Activated naive CD4-positive, alpha-beta T cell treated with Interleukin-2 at 50 U/mL for 16 hours (primary cell): ENCODE results near the gene CEP112.
"Not testable (repeated sequence)": the region's sequence is repeated elsewhere in the genome, so short reads cannot be mapped to it uniquely, and the experiment has no call there.

ENCODE experiments used
- DNase-seq: peaks from one replicate; pipeline ENCODE4 v3.0.0-alpha.2; 2020

The CEP112 gene

DNA sequence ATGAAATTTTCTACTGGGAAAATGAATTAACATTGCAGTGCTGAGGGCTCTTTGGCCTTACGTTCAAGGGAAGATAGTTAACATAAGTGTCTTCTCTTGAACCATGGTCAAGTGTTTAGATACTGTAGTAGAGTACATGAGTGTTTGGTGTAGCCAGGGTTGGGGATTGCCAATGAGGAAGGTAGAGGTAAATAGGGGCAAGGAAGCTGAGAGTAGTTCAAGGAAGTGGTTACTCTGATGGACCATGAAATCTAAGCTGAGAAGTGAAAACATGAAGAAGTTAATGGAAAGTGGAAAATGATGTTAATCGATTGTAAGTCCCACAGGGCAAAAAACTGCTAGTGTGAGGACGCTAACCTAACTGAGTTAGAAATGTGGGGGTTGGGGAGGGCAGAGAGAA lies 380.9 kb downstream of the CEP112 start:
- no peak for DNase-seq

DNA sequence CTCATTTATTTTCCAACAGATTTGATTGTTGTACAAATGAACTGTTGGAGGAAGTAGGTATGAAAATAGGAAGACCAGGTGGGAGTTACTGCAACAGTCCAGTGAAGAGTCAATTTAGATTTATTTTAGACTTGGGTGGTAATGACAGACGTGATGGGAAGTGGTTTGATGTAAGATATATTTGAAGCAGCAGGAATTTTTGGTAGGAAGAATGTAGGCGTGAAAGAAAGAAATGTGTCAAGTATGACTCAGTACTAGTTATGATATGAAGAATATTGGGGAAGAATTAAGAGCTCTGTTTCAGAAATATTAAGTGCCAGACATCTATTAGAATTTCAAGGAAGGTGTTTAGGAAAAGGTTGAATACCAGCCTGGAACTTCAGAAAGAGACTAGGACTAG lies 382.6 kb downstream of the CEP112 start:
- DNase-seq = no peak

DNA sequence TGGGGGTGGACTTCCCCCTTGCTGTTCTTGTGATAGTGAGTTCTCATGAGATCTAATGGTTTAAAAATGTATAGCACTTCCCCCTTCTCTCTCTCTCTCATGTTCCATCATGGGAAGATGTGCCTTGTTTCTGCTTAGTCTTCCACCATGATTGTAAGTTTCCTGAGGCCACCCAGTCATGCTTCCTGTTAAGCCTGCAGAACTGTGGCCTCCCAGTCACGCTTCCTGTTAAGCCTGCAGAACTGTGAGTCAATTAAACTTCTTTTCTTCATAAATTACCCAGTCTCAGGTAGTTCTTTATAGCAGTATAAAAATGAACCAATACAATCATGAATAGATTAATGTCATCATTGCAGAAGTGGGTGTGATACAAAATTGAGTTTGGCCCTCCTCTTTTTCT lies 383.4 kb downstream of the CEP112 start:
- DNase-seq = not testable (repeated sequence)

DNA sequence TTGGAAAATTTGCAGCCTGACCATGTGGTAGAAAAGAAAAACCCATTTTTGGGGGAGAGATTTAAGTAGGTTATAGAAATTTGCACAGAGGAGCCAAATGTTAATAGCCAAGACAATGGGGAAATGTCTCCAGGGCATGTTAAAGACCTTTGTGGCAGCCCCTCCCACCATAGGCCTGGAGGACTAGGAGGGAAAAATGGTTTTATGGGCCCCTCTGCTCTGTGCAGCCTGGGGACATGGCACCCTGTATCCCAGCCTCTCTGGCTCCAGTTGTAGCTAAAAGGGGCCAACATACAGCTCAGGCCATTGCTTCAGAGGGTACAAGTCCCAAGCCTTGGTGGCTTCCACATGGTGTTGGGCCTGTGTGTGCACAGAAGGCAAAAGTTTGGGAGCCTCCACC lies 384.6 kb downstream of the CEP112 start:
- no peak for DNase-seq

DNA sequence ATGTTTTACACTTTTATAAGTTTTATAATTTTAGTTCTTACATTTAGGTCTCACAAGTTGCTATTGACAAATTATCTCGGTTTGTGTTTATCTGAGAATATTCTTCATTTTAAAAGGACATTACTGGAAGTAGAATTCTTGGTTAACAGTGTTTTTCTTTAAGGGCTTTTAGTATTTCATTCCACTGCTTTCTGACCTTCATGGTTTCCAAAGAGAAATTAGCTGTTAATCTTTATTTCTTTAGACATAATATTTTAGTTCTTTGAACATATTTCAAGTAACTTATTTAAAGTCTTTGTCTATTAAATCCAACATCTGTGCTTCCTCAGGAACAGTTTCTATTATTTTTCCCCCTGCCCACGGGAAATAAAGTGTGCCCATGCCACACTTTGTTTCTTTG lies 390.4 kb downstream of the CEP112 start:
- DNase-seq = no peak

DNA sequence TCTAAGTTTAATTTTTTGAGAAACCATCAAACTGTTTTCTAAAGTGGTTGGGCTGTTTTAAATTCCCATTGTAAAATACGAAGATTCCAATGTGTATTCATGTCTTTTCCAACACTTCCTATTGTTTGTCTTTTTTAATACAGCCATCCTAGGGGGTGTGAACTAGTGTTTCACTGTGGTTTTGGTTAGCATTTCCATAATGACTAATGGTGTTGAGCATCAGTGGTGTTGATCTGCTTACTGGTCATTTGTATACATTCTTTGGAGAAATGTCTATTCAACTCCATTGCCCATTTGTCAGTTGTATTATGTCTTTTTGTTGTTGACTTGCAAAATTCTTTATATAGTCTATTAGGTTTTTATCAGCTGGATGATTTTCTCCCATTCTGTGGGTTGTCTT lies 391.3 kb downstream of the CEP112 start:
- no peak for DNase-seq

DNA sequence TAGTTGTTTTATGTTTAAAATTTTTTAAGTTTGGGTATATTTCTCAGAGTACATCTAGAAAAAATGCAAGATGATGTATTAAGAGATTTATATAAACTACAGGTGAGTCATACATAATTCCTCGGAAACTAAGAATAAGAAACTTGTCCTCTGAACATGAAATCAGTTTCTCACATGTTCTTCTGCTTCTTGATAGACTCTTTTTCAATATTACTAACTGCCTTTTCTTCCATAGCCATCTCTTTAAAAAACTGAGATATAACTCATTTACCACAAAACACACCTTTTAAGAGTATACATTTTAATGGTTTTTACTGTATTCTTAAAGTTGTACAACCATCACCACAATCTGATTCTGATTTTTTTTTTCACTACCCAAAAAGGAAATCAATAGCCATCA lies 392.1 kb downstream of the CEP112 start:
- DNase-seq = no peak

DNA sequence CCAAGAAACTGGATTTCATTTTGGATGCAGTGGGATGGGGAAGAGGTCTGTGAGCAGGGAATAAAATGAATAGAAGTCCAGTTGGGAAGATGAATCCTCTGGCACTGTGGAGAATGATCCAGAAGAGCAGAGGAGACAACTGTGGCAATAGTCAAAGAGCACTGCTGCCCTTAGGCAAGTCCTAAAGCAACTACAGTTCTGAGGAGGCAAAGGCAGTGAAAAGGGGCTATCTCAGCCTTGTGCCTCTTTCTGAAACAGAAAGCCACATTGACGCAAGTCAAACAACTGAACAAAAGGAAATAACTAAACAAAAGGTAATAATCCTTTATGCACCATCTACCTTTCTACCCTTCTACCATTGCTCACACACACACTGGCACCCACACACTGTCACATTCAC lies 392.5 kb downstream of the CEP112 start:
- DNase-seq = no peak

DNA sequence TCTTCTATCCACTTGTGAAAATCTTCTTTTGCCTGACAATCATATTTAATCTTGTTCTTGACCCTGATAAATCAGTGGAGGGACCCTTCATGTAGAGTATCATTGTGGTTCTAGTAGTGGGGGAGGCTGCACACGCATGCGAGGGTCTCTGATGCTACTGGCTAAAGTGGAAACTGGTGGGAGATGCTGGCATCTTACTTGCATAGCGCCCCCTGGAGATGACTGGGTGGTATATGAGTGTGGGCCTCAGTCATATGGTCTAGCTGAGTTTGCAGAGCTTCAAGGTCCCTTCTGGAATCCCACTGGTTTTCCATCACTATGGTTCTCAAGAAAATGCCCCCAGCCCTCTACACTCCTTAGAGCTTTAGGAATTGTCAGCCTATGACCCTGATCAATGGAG lies 394.1 kb downstream of the CEP112 start:
- DNase-seq = peak; percentile 22

DNA sequence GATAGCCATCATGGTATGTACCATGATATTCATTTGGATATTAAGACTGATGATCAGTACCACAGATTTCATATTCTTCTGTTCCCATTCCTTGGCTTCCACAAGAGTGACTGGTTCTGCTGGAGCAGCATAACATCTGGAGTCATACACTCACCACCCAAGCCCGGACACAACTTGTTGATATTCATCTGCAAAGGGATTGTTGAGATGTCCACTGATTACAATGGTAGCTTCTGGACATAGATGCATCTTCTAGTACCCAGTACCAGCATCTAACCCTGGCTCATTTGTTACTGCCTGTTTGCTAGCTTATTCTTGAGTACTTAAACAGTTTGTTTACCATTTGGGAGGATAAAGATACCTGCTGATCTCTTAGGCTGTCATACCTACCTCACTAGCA lies 394.8 kb downstream of the CEP112 start:
- DNase-seq = no peak

DNA sequence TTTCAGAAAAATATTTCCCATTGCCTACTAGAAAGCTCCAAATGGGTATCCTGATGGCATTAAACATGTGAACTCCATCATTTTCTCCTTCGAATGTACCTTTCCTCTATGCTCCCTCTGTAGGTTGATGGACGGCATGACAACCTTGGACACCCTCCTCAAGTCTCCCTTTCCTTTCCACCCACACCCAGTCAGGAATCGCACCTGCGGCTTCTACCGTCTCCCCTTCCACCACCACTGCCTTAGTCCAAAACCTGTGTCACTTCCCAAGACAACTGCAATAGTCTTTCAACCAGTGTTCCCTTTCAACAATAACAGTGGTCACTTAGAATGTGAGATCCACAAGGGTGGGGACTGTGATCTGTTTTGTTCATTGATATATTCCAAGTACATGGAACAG lies 397.4 kb downstream of the CEP112 start:
- DNase-seq = no peak

DNA sequence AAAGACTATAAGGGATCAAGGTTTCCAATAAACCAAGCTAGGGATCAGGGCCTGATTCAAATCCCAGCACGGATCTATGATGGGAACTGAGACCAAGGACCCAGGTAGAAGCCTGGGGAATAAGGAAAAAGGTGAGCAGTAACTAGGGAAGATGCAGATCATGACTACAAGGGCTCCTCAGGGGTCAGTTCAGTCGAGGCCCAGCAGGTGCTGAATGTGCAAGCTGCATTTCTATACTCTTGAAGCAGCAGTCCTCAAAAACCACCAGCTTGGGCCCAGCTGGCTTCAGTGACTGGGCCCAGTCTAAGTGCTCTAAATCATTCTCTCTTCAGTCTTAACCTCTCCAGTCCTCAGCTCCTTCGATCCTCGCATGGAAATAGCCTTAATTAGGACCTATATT lies 401.7 kb downstream of the CEP112 start:
- no peak for DNase-seq

DNA sequence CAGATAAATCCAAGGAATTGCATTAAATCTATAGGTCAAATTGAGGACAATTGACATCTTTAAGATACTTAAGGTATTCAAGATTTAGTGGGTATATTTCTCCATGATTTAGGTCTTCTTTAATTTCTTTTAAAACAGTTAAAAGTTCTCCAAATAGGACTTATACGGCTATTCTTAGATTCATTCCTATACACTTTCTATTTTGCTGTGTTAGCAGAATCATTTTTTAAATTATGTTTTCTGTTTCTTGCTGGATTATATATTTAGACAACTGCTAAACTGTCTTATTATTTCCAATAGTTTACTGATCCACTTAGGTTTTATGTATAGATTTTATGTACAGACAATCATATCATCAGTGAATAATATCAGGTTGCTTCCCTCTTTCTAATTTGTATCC lies 404.4 kb downstream of the CEP112 start:
- DNase-seq = no peak

DNA sequence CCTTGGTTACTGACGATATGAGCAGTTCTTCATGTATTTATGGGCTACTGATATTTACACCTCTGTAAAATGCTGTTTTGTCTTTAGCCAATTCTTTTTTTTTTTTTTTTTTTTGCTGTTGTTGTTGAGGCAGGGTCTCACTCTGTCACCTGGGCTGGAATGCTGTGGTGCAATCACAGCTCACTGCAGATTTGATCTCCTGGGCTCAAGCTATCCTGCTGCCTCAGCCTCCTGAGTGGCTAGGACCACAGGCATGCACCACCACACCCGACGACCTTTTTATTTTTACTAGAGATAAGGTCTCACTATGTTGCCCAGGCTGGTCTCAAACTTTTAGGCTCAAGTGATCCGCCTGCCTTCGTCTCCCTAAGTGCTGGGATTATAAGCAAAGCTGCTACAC lies 405.5 kb downstream of the CEP112 start:
- no peak for DNase-seq

DNA sequence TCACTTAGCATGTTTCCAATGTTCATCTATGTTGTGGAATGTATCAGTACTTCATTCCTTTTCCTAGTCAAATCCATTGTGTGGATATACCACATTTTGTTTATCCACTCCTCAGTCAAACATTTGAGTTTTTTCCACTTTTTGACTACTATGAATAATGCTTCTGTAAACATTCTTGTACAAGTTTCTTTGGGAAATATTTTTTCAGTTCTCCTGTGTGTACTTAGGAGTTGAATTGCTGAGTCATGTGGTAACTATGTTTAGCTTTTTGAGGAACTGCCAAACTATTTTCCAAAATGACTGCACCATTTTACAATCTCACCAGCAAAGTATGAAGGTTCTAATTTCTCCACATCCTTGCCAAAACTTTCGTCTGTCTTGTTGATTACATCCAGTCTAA lies 406.8 kb downstream of the CEP112 start:
- no peak for DNase-seq

DNA sequence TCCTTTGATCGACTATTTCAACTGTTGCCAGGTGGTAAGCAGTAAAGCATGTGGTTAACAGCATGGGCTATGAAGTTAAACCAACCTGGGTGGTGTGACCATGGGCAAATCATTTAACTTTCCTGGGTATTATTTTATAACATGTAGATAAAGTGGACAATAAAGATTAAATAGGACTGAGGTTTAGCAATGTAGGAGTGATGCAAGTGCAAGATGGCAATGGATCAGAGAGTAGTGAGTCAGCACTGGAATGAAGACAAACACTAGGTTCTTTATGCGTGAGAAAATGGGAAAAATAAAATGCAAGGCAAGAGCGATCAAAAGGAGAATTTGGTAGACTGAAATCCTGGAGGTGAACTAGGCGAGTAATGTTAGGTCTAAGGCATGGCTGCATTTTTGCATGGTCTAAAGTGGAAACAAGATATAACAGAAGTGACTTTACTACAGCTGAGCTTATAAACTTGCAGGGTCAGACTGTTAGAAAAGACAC lies 408.0 kb downstream of the CEP112 start:
- no peak for DNase-seq

DNA sequence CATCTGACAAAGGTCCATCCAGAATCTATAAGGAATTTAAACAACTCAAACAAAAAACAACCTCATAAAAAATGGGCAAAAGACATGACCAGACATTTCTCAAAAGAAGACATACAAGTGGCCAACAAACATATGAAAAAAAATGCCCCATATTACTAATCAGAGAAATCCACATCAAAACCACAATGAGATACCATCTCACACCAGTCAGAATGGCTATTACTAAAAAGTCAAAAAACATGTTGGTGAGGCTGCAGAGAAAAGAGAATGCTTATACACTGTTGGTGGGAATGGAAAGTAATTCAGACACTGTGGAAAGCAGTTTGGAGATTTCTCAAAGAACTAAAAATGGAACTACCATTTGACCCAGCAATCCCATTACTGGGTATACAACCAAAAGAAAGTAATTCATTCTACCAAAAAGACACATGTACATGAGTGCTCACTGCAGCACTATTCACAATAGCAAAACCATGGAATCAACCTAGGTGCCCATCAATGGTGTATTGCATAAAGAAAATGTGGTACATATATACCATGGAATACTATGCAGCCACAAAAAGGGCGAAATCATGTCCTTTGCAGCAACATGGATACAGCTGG lies 409.7 kb downstream of the CEP112 start:
- not testable (repeated sequence) for DNase-seq

DNA sequence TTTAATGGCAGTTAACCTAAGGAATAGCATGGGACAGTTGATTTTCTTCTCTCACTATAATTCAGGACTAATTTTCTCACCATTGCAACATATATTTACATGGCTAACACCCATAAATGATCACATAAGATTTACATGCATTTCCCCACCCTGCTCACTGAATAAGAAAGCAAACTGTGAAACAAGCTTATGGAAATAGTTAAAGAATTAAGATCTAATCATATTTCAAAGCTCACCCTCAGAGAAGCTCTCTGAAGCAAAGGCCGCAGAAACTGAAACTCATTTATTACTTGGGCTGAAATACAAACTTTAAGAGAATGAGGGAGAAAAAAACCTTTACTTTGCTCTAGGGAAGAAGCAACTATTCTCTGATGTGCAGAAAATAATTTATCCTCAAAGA lies 411.8 kb downstream of the CEP112 start:
- DNase-seq = no peak

DNA sequence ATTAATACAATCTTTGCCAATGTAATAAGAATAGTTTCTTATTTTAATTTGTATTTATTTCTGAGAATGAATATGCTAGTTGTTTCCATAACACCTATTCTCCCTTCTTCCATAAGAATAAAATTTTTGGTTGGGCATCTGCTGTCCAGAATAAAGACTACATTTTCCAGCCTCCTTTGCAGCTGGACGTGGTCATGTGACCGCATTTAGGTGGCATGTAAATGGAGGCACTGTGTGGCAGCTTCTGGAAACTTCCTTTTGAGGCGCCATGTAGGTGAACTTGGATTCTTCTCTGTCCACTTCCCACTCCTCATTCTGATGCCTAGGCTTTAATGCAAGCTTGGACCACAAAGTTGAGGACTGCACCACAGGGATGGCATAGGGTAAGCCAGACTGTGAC lies 415.0 kb downstream of the CEP112 start:
- DNase-seq = no peak

DNA sequence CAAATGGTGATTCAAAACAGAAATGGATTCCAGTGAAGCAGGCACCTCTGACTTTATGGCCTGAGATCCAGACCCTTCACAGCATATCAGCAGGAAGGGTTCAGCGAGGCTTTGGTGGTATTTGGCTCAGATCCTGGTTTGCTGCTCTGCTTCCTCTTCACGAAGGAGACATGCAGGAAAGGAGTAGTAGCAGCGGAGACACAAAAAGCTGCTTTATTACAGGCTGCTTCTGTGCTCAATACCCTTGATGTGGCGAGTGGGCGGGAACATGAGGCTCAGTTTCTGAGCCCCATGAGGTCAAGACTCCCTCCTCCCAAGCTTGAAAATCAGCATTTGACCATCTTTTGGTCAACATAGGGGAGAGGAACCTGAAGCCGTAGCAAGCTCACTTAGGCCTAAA lies 417.1 kb downstream of the CEP112 start:
- DNase-seq = no peak

DNA sequence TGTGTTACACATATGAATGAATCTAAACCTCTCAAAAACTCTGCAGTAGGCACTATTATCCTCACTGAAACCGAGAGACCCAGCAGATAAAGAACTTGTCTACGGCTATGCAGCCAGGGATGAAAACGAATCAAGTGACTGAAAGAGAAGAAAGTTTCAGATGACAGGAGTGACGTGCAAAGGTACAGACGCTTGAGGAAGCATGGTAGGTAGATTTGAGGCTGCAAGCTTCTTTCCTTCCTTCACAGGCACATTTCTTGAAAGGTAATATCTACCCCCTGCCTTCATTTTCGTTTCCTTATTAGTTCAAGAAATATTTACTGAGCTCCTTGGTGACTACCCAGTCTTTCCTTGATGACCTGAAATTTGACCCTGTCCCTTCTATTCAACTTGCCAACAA lies 418.9 kb downstream of the CEP112 start:
- DNase-seq = no peak

DNA sequence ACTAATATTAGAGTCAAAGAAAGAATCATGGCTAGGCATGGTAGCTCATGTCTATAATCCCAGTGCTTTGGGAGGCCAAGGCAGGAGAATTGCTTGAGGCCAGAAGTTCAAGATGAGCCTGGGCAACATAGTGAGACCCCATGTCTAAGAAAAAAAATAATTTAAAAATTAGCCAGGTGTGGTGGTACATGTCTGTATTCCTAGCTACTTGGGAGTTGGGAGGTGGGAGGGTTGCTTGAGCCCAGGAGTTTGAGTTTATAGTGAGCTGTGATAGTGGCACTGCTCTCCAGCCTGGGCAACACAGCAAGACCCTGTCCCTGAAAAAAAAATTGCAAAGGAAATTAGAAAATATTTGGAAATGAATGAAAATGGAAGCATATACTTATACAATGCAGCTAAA lies 420.2 kb downstream of the CEP112 start:
- DNase-seq = no peak

DNA sequence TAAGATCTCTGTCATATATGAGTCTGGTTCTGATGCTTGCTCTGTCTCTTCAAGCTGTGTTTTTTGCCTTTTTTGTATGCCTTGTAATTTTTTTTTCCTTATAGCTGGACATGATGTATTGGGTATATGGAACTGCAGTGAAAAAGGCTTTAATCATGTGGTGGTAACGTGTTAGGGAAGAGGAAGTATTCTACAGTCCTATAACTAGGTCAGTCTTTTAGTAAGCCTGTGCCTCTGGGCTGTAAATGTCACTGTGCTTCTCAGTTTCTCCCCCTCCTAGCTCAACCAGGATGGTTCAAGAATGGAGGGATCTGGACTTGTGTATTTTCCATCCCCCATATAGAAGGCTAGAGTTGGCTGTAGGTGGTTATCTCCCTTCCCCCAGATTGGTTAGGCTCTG lies 428.1 kb downstream of the CEP112 start:
- no peak for DNase-seq

DNA sequence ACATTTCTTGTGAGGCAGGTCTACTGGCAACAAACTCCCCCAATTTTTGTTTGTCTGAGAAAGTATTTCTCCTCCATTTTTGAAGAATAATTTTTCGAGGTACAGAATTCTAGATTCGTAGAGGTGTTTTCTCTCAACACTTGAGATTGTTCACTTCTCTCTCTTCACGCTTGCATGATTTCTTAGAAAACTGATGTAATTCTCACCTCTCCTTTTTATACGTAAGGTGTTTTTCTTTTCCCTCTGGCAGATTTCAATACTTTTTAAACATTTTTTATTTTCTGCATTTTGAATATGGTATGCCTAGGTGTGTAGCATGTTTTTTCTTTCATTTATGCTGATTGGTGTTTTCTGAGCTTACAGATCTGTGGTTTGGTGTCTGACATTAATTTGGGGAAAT lies 429.0 kb downstream of the CEP112 start:
- DNase-seq = no peak

DNA sequence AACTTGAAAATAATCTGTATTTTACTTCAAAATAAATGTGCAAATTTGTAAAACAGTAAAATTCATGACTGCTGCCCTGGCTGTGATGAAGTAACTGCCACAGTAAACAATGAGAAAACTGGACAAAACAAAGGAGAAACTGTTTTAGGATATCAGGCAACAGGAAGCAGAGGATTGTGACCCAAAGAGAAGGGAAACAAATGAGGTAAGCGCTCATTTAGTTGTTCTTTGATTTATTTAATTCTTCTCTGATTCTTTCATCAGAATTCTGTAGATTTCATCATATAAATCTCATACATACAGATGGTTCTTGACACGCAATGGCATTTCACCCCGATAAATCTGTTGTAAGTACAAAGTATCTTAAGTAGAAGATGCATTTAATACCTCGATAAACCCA lies 432.4 kb downstream of the CEP112 start:
- DNase-seq = no peak

DNA sequence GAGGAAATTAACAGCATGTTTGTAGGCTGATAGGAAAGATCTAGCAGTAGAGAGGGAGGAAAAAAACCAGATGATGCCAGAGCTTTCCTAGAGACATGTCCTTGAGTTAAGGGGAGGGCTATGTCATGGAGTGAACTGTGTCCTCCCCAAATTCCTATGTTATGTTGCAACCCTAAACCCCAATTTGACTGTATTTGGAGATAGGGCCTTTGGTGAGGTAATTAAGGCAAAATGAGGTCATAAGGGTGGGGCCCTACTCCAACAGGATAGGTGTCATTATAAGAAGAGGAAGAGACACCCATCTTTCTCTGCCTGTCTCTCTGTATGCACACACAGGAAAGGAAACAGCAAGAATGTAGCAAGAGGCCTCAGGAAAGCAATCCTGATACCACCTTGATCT lies 435.2 kb downstream of the CEP112 start:
- DNase-seq = no peak
